HepG2 (cell line): Measurements from ENCODE around the gene GSK3B. TPM values are rescaled to one million over a fixed set of nuclear protein-coding genes. Genes with fewer than 3 reads are reported as not detected.

Source experiments
- ATAC-seq: fragments of 200-7000 bp; cut with Tn5 transposase; 3 replicates; pipeline ENCODE4 v1.9.1; 2020; ENCODE audit warnings: mild to moderate bottlenecking, moderate library complexity
- BruUV-seq: library from RNA; stranded (reverse); fragments of 400-500 nt; replicated peaks from 2 replicates; lab custom pipeline; 2021; lab: Mats Ljungman, UMichigan
- CTCF ChIA-PET: fragments of 300-600 bp; formaldehyde crosslinking; extraction: SDS; loops from one replicate; lab custom pipeline; 2021; ENCODE audit warnings: low total read pairs, inconsistent platforms, low intra/inter-chr PET ratio; lab: Yijun Ruan, JAX
- POLR2A ChIA-PET: fragments of 350-600 bp; sonication (Branson Sonifier 250); formaldehyde crosslinking; loops from one replicate; lab custom pipeline; 2020; ENCODE audit warnings: antibody characterized with exemption, inconsistent platforms; lab: Yijun Ruan, JAX
- DNase-seq: peaks from one replicate; pipeline ENCODE4 v3.0.0-alpha.2; 2015; ENCODE audit warnings: low spot score
- FAIRE-seq: peaks from 3 replicates; lab custom pipeline; 2011; peaks lifted over from hg19 to GRCh38; lab: Jason Lieb, UNC
- H2AFZ ChIP-seq: one replicate; pipeline ENCODE4 v1.6.1; 2011; ENCODE audit warnings: low read length, inconsistent platforms
- H3K27ac ChIP-seq: fragments of 300-600 bp; 3 replicates; pipeline ENCODE4 v1.8.0; 2011; ENCODE audit warnings: mixed run types, mild to moderate bottlenecking, mixed read lengths, low read length, inconsistent platforms; ENCODE audit not compliant: insufficient read depth; ENCODE audit errors: extremely low read length
- H3K27me3 ChIP-seq, 2 experiments: fragments of 200-600 bp in 1 of 2; 2 replicates in 1 of 2; 3 replicates in 1 of 2; pipeline versions ENCODE4 v1.6.0 to v1.8.0; 2011; ENCODE audit warnings: low read length in 2 of 2, mild to moderate bottlenecking in 2 of 2, moderate library complexity in 2 of 2, inconsistent platforms in 1 of 2; ENCODE audit not compliant: insufficient read depth in 2 of 2, control insufficient read depth in 1 of 2
- H3K36me3 ChIP-seq, 2 experiments: fragments of 200-600 bp in 1 of 2; replicated peaks in 1 of 2; 2 replicates in 1 of 2; 3 replicates in 1 of 2; pipeline versions ENCODE4 v1.5.1 to v1.8.0; 2011; ENCODE audit warnings: low read length in 2 of 2, inconsistent platforms in 1 of 2; ENCODE audit not compliant: insufficient read depth in 2 of 2, control insufficient read depth in 1 of 2
- H3K4me1 ChIP-seq: 2 replicates; pipeline ENCODE4 v1.5.1; 2012; ENCODE audit warnings: low read length, inconsistent platforms; ENCODE audit not compliant: insufficient read depth
- H3K4me2 ChIP-seq: 2 replicates; pipeline ENCODE4 v1.6.0; 2011; ENCODE audit warnings: low read depth, low read length, inconsistent platforms
- H3K4me3 ChIP-seq, 3 experiments: fragments of 200-600 bp in 1 of 3; sonication (generic), shearing (Covaris generic) in 1 of 3; replicated peaks in 1 of 3; 2 replicates each; pipeline ENCODE4 v1.5.1; 2011 to 2016; ENCODE audit warnings: low read length in 3 of 3, inconsistent platforms in 2 of 3, low read depth in 2 of 3, mild to moderate bottlenecking in 2 of 3, control low read depth in 1 of 3, mixed read lengths in 1 of 3; ENCODE audit not compliant: insufficient read depth in 1 of 3
- H3K79me2 ChIP-seq: one replicate; pipeline ENCODE4 v1.6.1; 2011; ENCODE audit warnings: low read length, inconsistent platforms; ENCODE audit not compliant: insufficient read depth
- H3K9ac ChIP-seq: 2 replicates; pipeline ENCODE4 v1.6.0; 2011; ENCODE audit warnings: mild to moderate bottlenecking, low read depth, low read length, inconsistent platforms; ENCODE audit not compliant: insufficient read depth
- H3K9me3 ChIP-seq: 2 replicates; pipeline ENCODE4 v1.5.1; 2012; ENCODE audit warnings: mild to moderate bottlenecking, low read length
- H4K20me1 ChIP-seq: 2 replicates; pipeline ENCODE4 v1.6.0; 2011; ENCODE audit warnings: inconsistent platforms, mild to moderate bottlenecking, low read length, moderate library complexity; ENCODE audit not compliant: insufficient read depth
- KDM4B ChIP-seq: sonication (generic); formaldehyde crosslinking; IDR thresholded peaks from 2 replicates; pipeline ENCODE4 v1.4.0; 2020; ENCODE audit warnings: missing genetic modification reagents
- PAXIP1 ChIP-seq: sonication (generic); formaldehyde crosslinking; conservative IDR thresholded peaks from 2 replicates; pipeline ENCODE4 v1.4.0; 2020; ENCODE audit warnings: mild to moderate bottlenecking, missing genetic modification reagents, moderate library complexity
- POLR2AphosphoS2 ChIP-seq: IDR thresholded peaks from 2 replicates; pipeline ENCODE4 v1.6.1; 2011; ENCODE audit warnings: low read depth, low read length, improper control_type of control experiment
- ZBTB33 ChIP-seq: sonication (generic); formaldehyde crosslinking; IDR thresholded peaks from 2 replicates; pipeline ENCODE4 v1.4.0; 2020; ENCODE audit warnings: missing genetic modification reagents
- WGBS: methylation state at CpG from one replicate; pipeline ENCODE4 v1.1.6; 2017; ENCODE audit warnings: low lambda C conversion rate; 5-methylcytosine and 5-hydroxymethylcytosine counted together
- in situ Hi-C: cut with HindIII; loops from 2 replicates; pipeline ENCODE4 v1.10.0; 2017; ENCODE audit warnings: low pct_unique_long_range_greater_than_20kb; ENCODE audit not compliant: extremely low pct_ligation_motif_present
- intact Hi-C: fragments of 100-400 bp; cut with micrococcal nuclease; formaldehyde crosslinking; loops from one replicate; pipeline ENCODE4 v1.10.0; 2022; ENCODE audit not compliant: unreplicated experiment
- polyA plus RNA-seq, 8 experiments: library from polyadenylated mRNA; depleted of rRNA in 3 of 8; stranded (reverse) in 7 of 8; unstranded in 1 of 8; fragments of >200 nt; fragmentation: Illumina TruSeq in 4 of 8; extraction: Trizol in 4 of 8; gene quantifications; 2 replicates each; pipeline versions ENCODE4 v1.2.1 to v1.2.3, GENCODE V29; 2011 to 2016; ENCODE audit warnings: low read depth in 4 of 8, missing spikeins in 1 of 8, mixed read lengths in 1 of 8; ENCODE audit not compliant: insufficient read depth in 1 of 8
- total RNA-seq, 5 experiments: library from RNA; depleted of rRNA; stranded (reverse); fragments of >200 nt; fragmentation: Illumina TruSeq; extraction: Trizol; gene quantifications; 2 replicates each; pipeline ENCODE4 v1.2.3, GENCODE V29; 2016; ENCODE audit warnings: low read depth in 1 of 5

GSK3B gene
- total and polyA plus RNA-seq, 2 of the 13 experiments (the other 11 are each of a cell fraction or from before 2014, with no cell fraction given): 22.3 to 30.1 TPM

- no peak overlapping the region for H3K27ac ChIP-seq
- H3K9ac ChIP-seq: no peak overlapping the region
- no peaks in the 10 kb centered on the region for H3K79me2 ChIP-seq
- no peak overlapping the region for H2AFZ ChIP-seq
- H3K4me1 ChIP-seq: no peaks in the 10 kb centered on the region
- intact Hi-C loops (loop anchor here (10.0 kb wide), 1 partner anchor 64 kb away; no protein-coding TSS in a partner anchor), in situ Hi-C loops (no loop called here)
- H3K4me3 ChIP-seq: no peak overlapping the region
- no peaks in the 10 kb centered on the region for H4K20me1 ChIP-seq
- FAIRE-seq (no peak), DNase-seq (no peak), ATAC-seq (no peak)
- no peaks in the 10 kb centered on the region for H3K36me3 ChIP-seq
- no peak overlapping the region for H3K4me2 ChIP-seq
- no TSS peak for BruUV-seq
- H3K27me3 ChIP-seq: no peaks in the 10 kb centered on the region
- no peaks in the 10 kb centered on the region for H3K9me3 ChIP-seq
- CTCF ChIA-PET: no interaction called here
- no peak for TF ChIP-seq ZBTB33 (CRISPR knock-in tag)
- TF ChIP-seq POLR2AphosphoS2: no peak
- TF ChIP-seq KDM4B (CRISPR knock-in tag): no peak
- TF ChIP-seq PAXIP1 (CRISPR knock-in tag): no peak
- 83% methylated on average over 3 of the region's 3 CpGs for WGBS
- POLR2A ChIA-PET: no interaction called here
Measured at GRCh38 chr3:120130656-120131055, 36.4 kb upstream of the GSK3B start.
